ENCODE results near the gene KHDRBS2.

The KHDRBS2 gene

DNA sequence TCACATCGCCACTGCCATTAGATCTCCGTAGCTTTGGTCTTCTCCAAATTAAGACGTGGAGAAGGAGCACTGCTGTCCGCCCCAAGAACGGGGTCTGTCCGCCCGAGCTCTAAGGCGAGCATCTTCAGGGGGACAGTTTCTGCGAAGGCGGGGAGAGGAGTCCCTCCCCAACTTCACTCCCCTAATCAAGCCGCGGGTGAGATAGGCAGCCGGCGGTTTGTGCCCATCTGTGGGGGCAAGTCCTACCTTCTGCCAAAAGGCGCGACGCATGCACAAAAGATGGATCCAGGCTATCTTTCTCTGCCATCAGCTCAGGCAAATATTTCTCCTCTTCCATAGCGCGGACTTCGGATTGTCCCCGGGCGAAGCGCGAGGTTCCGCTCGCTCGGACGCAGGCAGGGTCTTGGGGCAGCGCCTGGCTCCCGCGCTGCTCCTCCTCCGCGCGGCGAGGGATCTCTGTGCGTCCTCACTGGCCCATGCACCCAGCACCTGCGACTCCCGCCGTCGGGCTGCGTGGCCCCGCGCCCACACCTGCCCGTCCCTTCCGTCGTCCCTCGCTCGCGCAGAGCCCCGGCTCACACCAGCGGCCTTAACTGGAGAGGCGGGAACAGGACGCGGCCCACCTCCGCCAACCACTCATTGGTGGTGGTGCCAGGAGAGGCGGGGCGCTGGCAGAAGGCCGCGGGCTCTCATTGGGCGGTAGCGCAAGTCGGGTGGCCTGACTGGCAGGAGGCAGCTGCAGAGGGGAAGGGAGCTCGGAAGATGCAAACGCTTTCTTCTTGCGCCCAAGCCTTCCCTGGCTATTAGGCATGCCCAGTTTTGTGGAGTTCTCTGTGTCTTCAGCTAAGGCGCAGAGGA is at the start of gene KHDRBS2:
KHDRBS2 (minus strand) TSS at position 614 of the 858 bp plus-strand sequence.
- no peak for FAIRE-seq

- no peak for FAIRE-seq
Observed at GRCh38 chr6:62328607-62329006, 42.6 kb upstream of the KHDRBS2 start.

DNA sequence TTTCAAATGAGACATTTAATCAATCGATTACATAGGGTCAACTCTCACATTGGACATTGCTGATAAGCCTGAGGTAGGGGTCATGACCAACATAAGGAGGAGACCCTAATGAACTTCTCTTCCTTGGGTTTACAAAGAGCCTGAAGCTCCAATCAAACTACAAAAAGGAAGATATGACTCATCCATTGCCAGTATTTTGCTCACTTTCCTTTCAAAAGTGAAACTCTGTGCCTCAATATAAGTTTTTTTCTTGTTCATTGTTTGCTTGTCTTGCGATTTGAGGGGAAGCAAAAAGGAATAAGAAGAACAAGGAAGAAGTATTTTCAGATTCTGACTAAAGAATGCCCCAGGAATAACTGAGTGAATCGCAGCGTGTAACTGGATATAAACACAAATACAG is 38.8 kb upstream of the KHDRBS2 start:
- FAIRE-seq = no peak

GRCh38 chr6:62323818-62324431 is 37.9 kb upstream of the KHDRBS2 start:
- FAIRE-seq = no peak

DNA sequence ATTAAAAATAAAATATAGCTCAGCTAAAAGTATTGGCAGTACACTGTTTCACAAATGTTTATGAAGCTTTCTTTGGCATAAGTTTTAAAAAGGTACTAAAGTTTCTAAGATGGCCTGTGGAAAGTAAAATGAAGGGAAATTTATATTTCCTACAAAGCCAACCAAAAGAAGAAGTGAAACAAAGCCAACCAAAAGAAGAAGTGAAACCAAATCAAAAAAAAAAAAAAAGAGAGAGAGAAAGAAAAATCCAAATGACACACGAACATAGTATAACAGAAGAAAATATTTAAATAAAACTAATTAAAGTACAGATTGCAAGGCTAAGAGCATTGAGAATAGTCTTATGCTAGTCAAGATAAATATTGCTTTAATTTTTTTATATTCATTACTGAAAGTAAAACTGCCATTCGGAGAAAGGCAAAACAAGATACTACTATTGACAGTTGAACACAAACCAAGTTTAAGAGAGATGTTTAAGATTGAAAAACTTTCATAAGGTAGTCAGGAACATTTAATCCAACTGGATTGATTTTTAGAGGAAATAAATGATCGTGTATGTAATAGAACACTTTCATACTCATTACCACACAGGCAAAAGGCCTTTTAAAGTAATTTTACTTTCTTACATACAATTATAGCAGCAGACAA is 12.8 kb upstream of the KHDRBS2 start:
- no peak for FAIRE-seq

- FAIRE-seq = no peak
Observed at GRCh38 chr6:62296541-62296940, 10.5 kb upstream of the KHDRBS2 start.

DNA sequence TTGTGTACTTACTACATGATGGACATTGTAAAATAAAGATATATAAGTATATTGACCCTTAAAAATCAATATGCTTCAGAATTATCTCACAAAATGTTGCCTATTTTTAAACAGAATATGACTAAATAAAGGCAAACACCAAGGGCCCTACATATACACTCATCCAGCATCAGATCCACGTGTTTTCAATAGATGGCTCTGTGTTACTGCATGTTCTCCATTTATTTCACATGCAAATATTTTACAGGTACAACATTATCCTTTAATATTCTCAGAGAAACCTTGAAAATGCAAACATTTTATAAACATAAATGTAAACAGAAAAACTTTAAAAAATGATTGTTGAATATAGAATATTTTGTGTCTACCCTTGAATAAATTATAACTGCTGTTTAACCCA is 2.9 kb upstream of the KHDRBS2 start:
- no peak for FAIRE-seq

- no peak for FAIRE-seq
Observed at GRCh38 chr6:62288562-62288961, 2.5 kb upstream of the KHDRBS2 start.

DNA sequence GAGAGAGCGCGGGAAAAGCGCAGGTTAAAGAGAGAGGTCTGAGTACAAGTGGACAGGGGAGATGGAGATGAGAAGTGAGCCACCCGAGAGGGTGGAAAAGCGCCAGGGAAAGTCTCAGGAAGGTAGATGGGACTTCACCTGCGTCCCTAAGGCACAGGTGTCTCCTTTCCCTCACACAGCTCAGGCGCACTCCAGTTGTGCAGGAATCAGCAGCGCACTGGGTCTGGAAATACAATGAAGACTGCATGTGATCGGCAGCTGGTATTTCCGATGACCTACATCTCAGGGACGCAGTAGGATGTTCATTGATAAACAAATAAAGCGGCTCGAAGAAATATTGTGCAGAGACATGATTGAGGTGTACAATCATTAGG is 432 bp upstream of the KHDRBS2 start:
- FAIRE-seq = no peak

DNA sequence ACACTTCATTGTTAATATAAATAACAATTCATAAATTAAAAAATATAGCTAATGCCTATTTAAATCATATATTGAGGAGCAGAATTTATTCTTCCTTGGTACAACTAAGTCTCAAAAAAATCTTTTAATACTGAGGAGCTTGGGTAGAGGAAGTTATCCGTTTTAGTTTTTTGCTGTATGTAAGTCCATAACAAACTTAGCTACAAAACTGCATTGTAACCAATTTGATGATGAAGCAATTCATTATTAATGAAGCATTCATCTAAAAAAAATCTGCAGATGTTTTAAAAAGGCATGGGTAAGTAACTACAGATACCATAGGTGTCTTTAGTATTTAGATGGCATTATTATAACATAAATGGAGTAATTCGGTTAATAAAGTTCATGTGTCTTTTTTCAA is 1.3 kb downstream of the KHDRBS2 start:
- no peak for FAIRE-seq

- FAIRE-seq = no peak
Observed at GRCh38 chr6:62283796-62284411, 2.1 kb downstream of the KHDRBS2 start.

DNA sequence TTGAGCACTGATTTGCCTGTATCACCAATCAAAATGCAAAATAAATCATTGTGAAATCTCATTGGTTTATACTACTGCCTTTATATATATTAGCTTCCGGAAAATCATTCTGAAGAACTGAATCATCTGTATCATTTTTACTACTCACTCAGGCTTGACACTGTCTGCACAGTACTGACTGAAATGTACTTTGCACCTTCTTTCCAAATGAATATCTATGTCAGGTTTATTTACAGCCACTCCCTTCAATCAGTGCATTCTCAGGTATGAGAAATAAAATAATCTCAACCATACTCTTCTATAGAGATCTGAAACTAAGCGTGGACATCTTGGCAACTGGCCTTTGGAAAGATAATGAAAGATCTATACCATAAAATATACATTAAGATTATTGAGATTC is 2.7 kb downstream of the KHDRBS2 start:
- no peak for FAIRE-seq

DNA sequence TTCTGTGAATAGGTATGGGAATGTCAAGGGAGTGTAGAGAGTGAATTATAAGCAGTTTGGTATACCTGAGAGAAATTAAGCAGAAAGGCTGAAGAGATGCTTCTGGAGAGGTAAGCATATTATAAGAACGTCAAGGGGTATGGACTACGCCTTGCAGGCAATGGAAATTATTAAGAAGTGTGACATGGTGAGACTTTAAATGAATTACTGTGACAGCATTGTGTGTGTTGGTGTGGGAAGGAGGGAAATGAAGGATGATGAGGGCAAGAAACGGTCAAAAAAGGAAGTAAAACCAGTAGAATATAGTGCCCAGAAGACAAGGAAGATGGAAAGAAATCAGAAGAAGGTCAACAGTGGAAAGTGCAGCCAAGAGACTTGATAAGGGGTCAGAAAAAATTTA is 5.9 kb downstream of the KHDRBS2 start:
- no peak for FAIRE-seq

- no peak for FAIRE-seq
Observed at GRCh38 chr6:62272114-62272513, 13.9 kb downstream of the KHDRBS2 start.

DNA sequence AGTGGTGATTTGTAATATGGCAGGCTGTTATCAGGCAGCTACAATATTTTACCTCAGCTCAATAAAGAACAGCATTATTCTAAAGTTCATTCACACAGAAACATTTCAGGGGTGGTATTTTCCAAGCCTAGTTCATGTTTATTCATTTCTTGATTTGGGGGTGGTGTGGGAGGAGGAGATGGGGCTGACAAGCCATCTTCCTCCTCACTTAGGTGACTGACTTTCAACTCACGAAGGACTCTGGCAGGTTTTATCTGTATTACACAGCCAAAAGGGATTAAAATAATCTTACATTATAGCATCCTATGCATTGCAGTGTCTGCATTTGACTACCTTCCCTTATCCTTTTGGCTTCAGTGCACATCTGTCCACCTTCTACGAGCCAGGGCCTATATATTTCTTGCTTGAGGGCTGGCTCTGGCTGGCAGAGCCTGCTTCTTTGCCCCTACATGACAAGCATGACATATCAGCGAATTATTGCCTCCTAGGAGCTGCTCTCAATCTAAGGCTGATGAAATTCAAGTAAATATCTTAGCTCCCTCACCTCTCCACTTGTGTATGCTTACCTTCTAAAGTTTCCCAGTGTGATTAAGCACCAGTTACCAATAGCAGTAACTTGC is 20.0 kb downstream of the KHDRBS2 start:
- FAIRE-seq = no peak

GRCh38 chr6:62262283-62262682 is 23.7 kb downstream of the KHDRBS2 start:
- no peak for FAIRE-seq

DNA sequence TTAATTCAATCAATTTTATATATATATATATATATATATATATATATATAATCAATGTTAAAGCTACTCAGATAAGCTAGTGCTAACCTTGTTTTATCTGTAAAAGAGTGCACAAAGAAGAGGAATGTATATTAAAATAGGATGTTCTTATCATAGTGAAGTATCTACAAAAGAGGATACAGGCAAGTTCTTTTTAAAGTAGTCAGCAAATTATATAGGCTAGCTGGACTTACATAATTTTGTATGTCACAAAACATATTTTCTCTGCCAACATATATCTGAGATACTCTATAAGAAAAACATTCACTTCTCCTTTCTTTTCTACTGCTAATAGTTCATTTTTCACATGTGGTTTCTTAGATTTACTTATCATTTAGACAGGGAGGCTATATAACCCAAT is 39.9 kb downstream of the KHDRBS2 start:
- no peak for FAIRE-seq

- no peak for FAIRE-seq
Observed at GRCh38 chr6:62236784-62237183, 49.2 kb downstream of the KHDRBS2 start.

DNA sequence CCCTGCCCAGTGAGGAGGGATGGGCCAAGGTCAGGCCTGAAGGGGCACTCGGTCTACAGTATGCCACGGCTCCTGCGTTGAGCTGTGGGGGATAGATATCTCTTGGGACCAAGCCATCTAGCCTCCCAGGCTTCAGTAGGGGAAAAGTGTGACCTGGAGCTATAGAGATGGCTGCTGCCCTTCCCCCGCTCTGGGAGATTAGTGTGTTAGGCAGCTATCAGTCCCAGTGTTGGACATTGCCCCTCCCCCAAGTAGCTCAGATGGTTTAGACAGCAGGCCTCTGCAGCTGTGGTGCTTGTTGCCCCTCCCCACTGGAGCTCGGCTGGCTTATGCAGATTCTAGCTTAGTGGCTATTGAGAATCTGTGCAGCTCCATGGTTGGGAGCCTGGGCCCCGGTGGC is 56.8 kb downstream of the KHDRBS2 start:
- no peak for FAIRE-seq

DNA sequence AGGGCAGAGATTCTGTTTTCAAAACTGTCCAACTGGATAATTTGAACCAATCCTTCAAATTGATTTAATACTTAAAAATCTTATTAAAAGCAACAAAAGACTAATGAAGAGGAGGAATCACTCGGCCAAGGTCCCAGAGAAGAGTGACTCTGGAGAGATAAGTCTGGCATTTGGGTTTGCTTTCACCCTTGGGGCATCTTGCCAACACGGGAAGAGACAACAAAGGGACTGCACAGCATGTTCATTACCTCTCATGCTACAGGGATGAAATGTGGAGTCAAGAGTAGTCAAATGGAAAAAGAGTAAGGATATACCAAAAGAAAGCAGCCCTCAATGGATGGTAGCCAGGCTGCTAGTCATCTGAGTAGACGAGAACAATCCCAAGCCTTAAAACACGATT is 68.2 kb downstream of the KHDRBS2 start:
- FAIRE-seq = no peak

- no peak for FAIRE-seq
Observed at GRCh38 chr6:62202078-62202477, 83.9 kb downstream of the KHDRBS2 start.

DNA sequence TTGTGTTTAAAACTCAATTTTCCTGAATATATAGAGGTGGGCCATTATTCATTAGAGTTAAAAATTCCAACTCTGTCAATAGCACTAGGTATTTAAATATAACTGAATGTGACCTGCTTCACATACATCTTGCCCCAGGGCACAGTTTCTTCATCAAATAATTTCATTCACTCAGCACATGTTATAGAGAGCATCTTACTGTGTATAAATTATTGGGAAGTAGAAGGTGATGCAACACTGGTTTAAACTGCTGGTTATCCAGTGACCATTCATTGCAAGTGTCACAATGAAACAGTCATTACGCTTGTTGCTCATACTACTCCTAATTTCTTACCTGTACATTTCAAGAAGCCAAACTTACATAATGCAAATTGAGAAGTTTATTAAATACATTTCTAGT is 93.4 kb downstream of the KHDRBS2 start:
- FAIRE-seq = no peak

DNA sequence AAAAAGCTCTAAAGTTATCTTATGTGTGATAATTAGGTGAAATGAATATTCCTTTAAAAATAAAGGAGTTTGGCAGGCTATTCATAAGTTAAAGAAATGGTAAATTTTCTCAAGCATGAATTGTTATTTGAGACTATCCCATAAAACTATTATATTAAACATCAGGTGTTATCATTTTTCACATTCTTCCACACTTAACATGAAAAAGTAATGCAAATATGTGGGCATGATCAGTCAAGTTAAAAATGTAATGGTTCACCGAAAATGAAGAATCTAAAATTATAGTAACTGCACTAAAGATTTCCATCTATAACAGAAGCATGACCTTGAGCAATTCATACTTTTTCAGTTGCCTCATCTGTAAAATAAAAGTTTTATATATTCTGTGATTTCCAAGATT is 110.8 kb downstream of the KHDRBS2 start:
- FAIRE-seq = no peak

Data from G401.6 (cell line).